ENCODE data around the gene PERCC1. TPM values are rescaled to one million over a fixed set of nuclear protein-coding genes. Genes with fewer than 3 reads are reported as not detected.

PERCC1 gene
- total and polyA plus RNA-seq, 2 of the 4 experiments (the other 2 are of a cell fraction), result not detected

GRCh38 chr16:1397779-1398178, 33.1 kb upstream of the PERCC1 start:
- in situ Hi-C loops (cut with MboI; ENCODE audit: low sequenced_read_pairs) (no loop called here), intact Hi-C loops (cut with micrococcal nuclease) (no loop called here), dilution Hi-C loops (cut with HindIII; ENCODE audit: low sequenced_read_pairs, unreplicated experiment) (no loop called here)
- Histone ChIP-seq H2BK5ac (ENCODE audit: low read depth, low read length, poor library complexity, severe bottlenecking) (no peak overlapping the region), H3K4me2 (ENCODE audit: low read depth, low read length) (no peak overlapping the region), H4K91ac (ENCODE audit: insufficient read depth, low read depth, low read length) (no peak overlapping the region), H3K9ac (ENCODE audit: low read depth, low read length) (no peak overlapping the region), H2BK20ac (ENCODE audit: low read depth, low read length) (no peak overlapping the region), H3K9me1 (ENCODE audit: insufficient read depth, low read length) (no peaks in the 10 kb centered on the region), H3K14ac (replicated peaks; ENCODE audit: low read depth, low read length) (no peak overlapping the region), H2AK9ac (replicated peaks; ENCODE audit: low read depth, low read length, poor library complexity) (no peak overlapping the region), H3K4ac (ENCODE audit: low read depth, low read length) (no peak overlapping the region), H2AK5ac (ENCODE audit: low read depth, low read length) (no peak overlapping the region), H3K4me3 (ENCODE audit: insufficient read depth, low read depth, low read length) (no peak overlapping the region), H4K8ac (ENCODE audit: low read depth in 2 of 2, low read length in 2 of 2) (no peak overlapping the region), H4K5ac (ENCODE audit: low read depth, low read length) (no peak overlapping the region), H3K56ac (ENCODE audit: extremely low read depth, insufficient read depth, low read length) (no peak overlapping the region), H3K27me3 (ENCODE audit: control insufficient read depth, insufficient read depth, low read length) (no peaks in the 10 kb centered on the region), H2BK120ac (ENCODE audit: low read depth, low read length) (no peak overlapping the region), H3K27ac (ENCODE audit: insufficient read depth, low read length) (no peak overlapping the region), H3K4me1 (ENCODE audit: control insufficient read depth, insufficient read depth, low read length) (no peaks in the 10 kb centered on the region), H2BK15ac (ENCODE audit: low read depth, low read length) (no peak overlapping the region), H3K79me1 (ENCODE audit: low read depth in 1 of 2, low read length in 2 of 2) (no peaks in the 10 kb centered on the region), H3K18ac (ENCODE audit: low read depth, low read length) (no peak overlapping the region), H4K20me1 (ENCODE audit: insufficient read depth, low read length) (no peaks in the 10 kb centered on the region), H3K23ac (ENCODE audit: low read depth, low read length) (no peak overlapping the region), H3K36me3 (ENCODE audit: control insufficient read depth, insufficient read depth, low read length) (peaks cover 45% of the 10 kb centered on the region), H2AFZ (replicated peaks; ENCODE audit: low read length, poor library complexity) (no peak overlapping the region), H3K9me3 (ENCODE audit: control insufficient read depth, insufficient read depth, low read length) (no peaks in the 10 kb centered on the region)
- 33% methylated on average over 1 of the region's 21 CpGs; no CpG with 5 or more reads in 1 of the 2 experiments for WGBS, 2 experiments (ENCODE audit: extremely low coverage in 2 of 2, insufficient read length in 1 of 2)
- ChIA-PET CTCF (no interaction called here), POLR2A (ENCODE audit: unreplicated experiment) (no interaction called here)
- no peak for TF ChIP-seq CHD1 (IDR thresholded peaks at IDR 0.05; ENCODE audit: low read depth, low read length)
- no peak for TF ChIP-seq CEBPB (IDR thresholded peaks at IDR 0.05; ENCODE audit: low read depth, low read length)
- TF ChIP-seq MXI1 (IDR thresholded peaks at IDR 0.05; ENCODE audit: borderline replicate concordance, low read depth, low read length), result no peak
- no peak for TF ChIP-seq SMC3 (IDR thresholded peaks at IDR 0.05; ENCODE audit: low read depth, low read length)
- TF ChIP-seq RAD21 (IDR thresholded peaks at IDR 0.05; ENCODE audit: low read length), result no peak
- no peak for TF ChIP-seq BHLHE40 (IDR thresholded peaks at IDR 0.05; ENCODE audit: low read depth, low read length)
- TF ChIP-seq RFX5 (IDR thresholded peaks at IDR 0.05; ENCODE audit: low read depth, low read length), result no peak
- no peak for TF ChIP-seq MAZ (IDR thresholded peaks at IDR 0.05; ENCODE audit: borderline replicate concordance, low read depth, low read length)
- no peak for TF ChIP-seq MAFK (IDR thresholded peaks at IDR 0.05; ENCODE audit: low read depth, low read length)
- TF ChIP-seq USF2 (IDR thresholded peaks at IDR 0.05; ENCODE audit: low read depth, low read length), result no peak
- DNase-seq (no peak), ATAC-seq (ENCODE audit: low read depth) (no peak)
- no TSS peak for BruUV-seq (replicated peaks)

All from IMR-90 (cell line).